Measurements from ENCODE around the gene ARHGDIA. TPM values are rescaled to one million over a fixed set of nuclear protein-coding genes. Genes with fewer than 3 reads are reported as not detected.

Gene ARHGDIA
- polyA plus RNA-seq, 1 donor from 2014 or later, result 16.1 TPM

GRCh38 chr17:81888105-81888987, 17.2 kb upstream of the ARHGDIA start:
- H3K36me3 ChIP-seq (ENCODE audit: insufficient read depth, low read length), result no peaks in the 10 kb centered on the region

More at GRCh38 chr17:81888105-81888987, 17.2 kb upstream of the ARHGDIA start:
- Histone ChIP-seq H3K9ac (ENCODE audit: low read length) (no peak overlapping the region), H3K9me2 (ENCODE audit: insufficient read depth, low read length) (no peaks in the 10 kb centered on the region), H3F3A (ENCODE audit: insufficient read depth, low read length, poor library complexity, severe bottlenecking) (no peaks in the 10 kb centered on the region), H3K4me3 (ENCODE audit: low read length) (no peak overlapping the region), H3K27ac (ENCODE audit: low read length) (no peak overlapping the region), H2AFZ (ENCODE audit: low read depth, low read length) (no peak overlapping the region), H3K79me2 (replicated peaks; ENCODE audit: insufficient read depth, low read length) (peaks cover 13% of the 10 kb centered on the region), H3K4me2 (ENCODE audit: low read length) (no peak overlapping the region), H3K27me3 (ENCODE audit: insufficient read depth, low read depth, low read length) (no peaks in the 10 kb centered on the region), H4K20me1 (ENCODE audit: insufficient read depth) (no peaks in the 10 kb centered on the region), H3K9me3 (ENCODE audit: low read length) (no peaks in the 10 kb centered on the region)
- TF ChIP-seq EP300 (conservative IDR thresholded peaks at IDR 0.05; ENCODE audit: poor library complexity, severe bottlenecking), result no peak
- no peak for TF ChIP-seq MXI1 (conservative IDR thresholded peaks at IDR 0.05; ENCODE audit: poor library complexity, severe bottlenecking)
- TF ChIP-seq CTCF (IDR thresholded peaks at IDR 0.05; ENCODE audit: poor library complexity, severe bottlenecking), result no peak
- no peak for TF ChIP-seq POLR2AphosphoS5 (IDR thresholded peaks at IDR 0.05)
- TF ChIP-seq TAF1 (IDR thresholded peaks at IDR 0.05; ENCODE audit: low read depth), result no peak
- no peak for TF ChIP-seq RAD21 (conservative IDR thresholded peaks at IDR 0.05)
- no peak for TF ChIP-seq REST (IDR thresholded peaks at IDR 0.05; ENCODE audit: borderline replicate concordance)
- TF ChIP-seq EZH2 (IDR thresholded peaks at IDR 0.05; ENCODE audit: borderline replicate concordance, insufficient read depth, low read length, poor library complexity, severe bottlenecking), result no peak
- no peak for TF ChIP-seq SMC3 (conservative IDR thresholded peaks at IDR 0.05; ENCODE audit: poor library complexity)
